Activated CD8-positive, alpha-beta memory T cell treated with anti-CD3 and anti-CD28 coated beads for 48 hours (primary cell): ENCODE data around the gene ATG4B.

Source experiments
- DNase-seq, 3 experiments: peaks; one replicate each; pipeline ENCODE4 v3.0.0-alpha.2; 2020; ENCODE audit warnings: low read depth in 2 of 3, low spot score in 2 of 3

The ATG4B gene

GRCh38 chr2:241637795-241638660 lies 535 bp downstream of the ATG4B start:
- peak in 1 of 3 experiments; percentile 37 for DNase-seq

DNA sequence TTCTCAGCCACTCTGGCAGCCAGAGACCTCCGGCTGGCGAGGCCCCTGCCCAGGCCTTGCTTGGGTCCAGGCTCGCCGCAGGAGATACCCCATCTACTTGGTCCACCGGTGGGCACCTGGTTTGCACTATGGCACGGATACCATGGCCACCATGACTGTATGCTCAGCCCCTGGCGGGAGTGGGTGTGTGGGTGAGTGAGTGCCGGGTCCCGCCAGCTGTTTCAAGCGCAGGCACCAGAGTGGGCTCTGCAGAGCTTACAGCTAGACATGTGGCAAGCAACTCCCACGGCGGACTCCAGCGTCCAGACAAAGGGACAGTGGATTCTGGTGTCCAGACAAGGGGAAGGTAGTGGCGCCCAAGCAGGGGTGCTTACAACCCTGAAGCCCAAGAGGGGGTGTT lies 1.4 kb downstream of the ATG4B start:
- no peak for DNase-seq

DNA sequence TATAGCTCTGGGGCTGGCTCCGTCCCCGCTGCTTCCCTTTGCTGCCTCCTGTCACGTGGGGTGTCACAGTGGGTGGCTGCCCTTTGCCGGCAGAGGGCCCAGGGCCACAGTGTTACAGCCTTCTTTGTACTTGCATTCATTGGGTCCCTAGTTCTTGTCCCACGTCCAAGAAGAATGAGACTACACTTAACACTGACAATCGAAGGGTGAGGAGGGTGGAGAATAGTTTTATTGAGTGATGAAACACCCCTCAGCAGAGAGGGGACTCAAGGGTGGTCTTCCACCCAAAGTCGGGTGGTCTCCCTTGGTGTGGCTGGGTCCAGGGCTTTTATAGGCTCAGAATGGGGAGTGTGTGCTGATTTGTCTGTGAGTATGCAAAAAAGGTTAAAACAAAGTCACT lies 1.9 kb downstream of the ATG4B start:
- no peak for DNase-seq

GRCh38 chr2:241640165-241640795 lies 2.8 kb downstream of the ATG4B start:
- DNase-seq = no peak

- DNase-seq = no peak
Observed at GRCh38 chr2:241641631-241642030, 4.1 kb downstream of the ATG4B start.

- no peak for DNase-seq
Observed at GRCh38 chr2:241645056-241645914, 7.8 kb downstream of the ATG4B start.

DNA sequence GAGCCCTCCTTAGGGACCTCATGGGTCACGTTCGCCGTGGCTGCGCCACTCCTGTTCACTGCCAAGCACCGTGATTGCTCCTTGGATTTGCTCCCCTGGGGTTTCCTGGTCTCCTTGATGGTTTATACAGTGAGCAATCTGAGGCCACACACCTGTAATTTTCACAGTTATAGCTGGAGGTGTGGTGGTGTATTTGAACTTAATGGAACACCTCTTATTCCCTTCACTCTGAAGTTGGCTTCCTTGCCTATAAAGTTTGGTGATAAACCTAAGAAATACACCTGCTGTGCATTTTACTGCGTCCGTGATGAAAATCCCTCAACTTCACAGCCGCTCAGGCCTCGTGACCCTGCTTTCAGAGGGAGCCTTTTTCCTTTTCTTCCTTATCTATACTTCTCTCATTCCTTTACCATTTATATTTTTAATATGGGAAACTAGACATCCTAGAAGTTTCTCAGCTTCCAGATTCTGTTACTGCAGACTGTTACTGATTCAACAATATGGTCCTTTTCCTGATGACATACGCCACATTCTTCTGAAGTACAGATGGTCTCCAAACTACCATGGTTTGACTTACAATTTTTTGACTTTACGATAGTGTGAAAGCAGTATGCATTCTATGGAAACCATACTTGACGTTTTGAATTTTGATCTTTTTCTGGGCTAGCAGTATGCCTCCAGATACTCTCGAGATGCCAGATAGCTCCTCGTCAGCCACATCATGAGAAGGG lies 8.6 kb downstream of the ATG4B start:
- DNase-seq = no peak

- no peak for DNase-seq
Observed at GRCh38 chr2:241648453-241648852, 11.0 kb downstream of the ATG4B start.

DNA sequence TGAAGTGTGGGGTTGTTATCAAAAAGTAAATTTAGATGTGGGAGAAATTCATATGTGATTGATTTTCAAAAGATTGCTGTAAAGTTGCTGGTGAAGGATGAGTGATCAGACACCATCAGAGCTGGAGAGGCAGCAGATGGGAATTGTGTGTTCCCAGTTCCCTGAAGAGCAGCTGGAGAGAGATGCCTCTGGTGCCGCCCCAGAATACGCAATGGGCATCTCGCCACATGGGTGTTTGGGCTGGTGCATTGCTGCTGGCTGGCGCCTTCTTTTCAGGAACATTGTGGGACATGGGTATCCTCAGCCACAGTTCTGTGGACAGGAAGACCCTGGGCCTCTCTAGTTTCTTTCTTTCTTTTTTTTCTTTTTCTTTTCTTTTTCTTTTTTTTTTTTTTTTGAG lies 11.9 kb downstream of the ATG4B start:
- DNase-seq = no peak

DNA sequence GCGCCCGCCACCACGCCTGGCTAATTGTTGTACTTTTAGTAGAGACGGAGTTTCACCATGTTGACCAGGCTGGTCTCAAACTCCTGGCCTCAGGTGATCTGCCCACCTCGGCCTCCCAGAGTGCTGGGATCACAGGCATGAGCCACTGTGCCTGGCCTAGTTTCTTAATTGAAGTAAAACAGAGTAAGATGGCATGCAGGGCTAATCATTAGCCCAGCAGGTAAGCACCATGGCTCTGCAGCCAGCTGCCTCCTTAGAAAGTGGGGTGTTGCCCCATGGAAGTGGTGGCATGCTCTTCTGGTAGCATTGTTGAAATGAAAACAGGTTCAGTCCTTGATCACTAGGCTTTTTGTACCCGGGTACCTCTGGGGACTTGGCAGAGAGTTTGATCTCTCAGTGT lies 12.4 kb downstream of the ATG4B start:
- DNase-seq = no peak

DNA sequence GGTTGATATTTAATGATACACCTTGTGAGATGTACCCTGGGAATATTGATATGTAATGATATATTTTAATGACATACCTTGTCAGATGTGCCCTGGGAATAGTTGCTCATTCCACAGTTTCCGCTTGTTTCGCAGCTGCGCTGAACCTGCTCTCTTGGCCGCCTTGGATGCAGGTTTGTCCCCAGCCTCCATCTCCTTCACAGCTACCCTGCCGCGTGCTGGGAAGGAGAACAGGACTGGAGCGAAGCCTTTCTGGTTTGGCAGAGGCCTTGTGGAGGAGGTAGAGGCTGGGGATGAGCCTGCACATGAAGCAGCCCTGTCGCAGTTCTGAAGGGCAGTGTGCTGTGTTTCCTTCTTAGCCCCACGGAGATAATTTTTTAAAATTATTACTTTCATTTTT lies 14.6 kb downstream of the ATG4B start:
- no peak for DNase-seq

GRCh38 chr2:241652722-241653121 lies 15.2 kb downstream of the ATG4B start:
- DNase-seq = no peak

- no peak for DNase-seq
Observed at GRCh38 chr2:241653210-241653750, 15.8 kb downstream of the ATG4B start.

GRCh38 chr2:241654551-241654950 lies 17.1 kb downstream of the ATG4B start:
- no peak for DNase-seq

- DNase-seq = no peak
Observed at GRCh38 chr2:241655516-241656189, 18.2 kb downstream of the ATG4B start.

DNA sequence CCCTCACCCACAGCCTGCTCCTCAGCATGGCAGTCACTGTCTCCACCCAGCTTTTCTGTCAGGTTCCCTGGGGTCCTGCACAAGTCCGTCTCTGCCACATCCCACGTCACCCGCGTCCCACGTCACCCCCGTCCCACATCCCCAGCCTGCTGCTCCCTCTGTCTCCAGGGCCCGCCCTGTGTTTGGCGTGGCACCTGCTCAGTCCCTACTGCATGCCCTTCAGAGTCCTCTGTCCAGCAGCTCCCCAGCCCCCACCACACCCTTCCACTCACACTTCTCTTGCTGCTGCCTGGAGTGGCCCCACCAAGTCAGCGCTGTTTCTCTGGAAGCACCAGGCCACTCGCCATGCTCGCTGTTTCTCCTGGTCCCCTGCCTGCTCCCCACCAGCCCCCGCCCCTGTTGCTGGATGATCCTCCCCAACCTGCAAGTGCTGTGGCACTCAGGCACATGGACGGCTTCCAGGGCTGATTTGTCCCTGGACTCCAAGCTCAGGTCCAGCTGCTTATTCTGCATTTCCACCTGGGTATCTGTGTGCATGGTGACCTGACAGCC lies 18.8 kb downstream of the ATG4B start:
- no peak for DNase-seq

GRCh38 chr2:241657786-241658254 lies 20.3 kb downstream of the ATG4B start:
- no peak for DNase-seq

DNA sequence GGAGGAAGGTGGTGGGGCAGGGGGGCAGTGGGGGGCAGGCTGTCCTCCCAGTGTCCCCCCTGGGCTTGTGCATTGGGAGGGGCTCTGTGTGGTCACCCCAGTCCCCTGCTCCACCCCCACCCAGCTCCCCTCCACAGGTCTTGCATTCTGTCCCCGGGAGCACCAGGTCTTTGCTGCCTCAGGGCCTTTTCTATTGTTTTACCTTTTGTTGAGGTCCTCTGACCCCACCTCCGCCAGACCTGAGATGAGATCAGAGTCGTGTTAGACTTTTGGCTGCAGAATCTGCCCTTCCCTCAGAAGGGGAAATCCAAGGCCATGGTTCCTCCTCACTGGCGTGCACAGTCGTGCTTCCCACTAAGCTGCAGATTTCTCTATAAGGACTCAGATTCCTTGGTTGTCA lies 20.8 kb downstream of the ATG4B start:
- no peak for DNase-seq

GRCh38 chr2:241659150-241659739 lies 21.8 kb downstream of the ATG4B start:
- no peak for DNase-seq
